Measurements from ENCODE around the gene BMERB1.

GRCh38 chr16:15621889-15622288 lies 187.5 kb downstream of the BMERB1 start:
- TF ChIP-seq CTCF (IDR thresholded peaks at IDR 0.05) (no peak), SIN3A (IDR thresholded peaks at IDR 0.05; ENCODE audit: borderline replicate concordance, insufficient read depth, low read depth, low read length) (no peak)
